ENCODE data around the gene PSMD4.

Gene PSMD4

GRCh38 chr1:151292207-151293030 lies 37.9 kb downstream of the PSMD4 start:
- DNase-seq (ENCODE audit: low spot score): no peak
- TF ChIP-seq CTCF (IDR thresholded peaks at IDR 0.05; ENCODE audit: borderline replicate concordance, control extremely low read depth, extremely low read depth, insufficient read depth, missing control alignments): no peak
- in situ Hi-C loops (cut with MboI; ENCODE audit: low sequenced_read_pairs, unreplicated experiment): no loop called here

GRCh38 chr1:151293093-151293492 lies 38.6 kb downstream of the PSMD4 start:
- no peak for TF ChIP-seq CTCF (IDR thresholded peaks at IDR 0.05; ENCODE audit: borderline replicate concordance, control extremely low read depth, extremely low read depth, insufficient read depth, missing control alignments)
- no peak for DNase-seq (ENCODE audit: low spot score)
- in situ Hi-C loops (cut with MboI; ENCODE audit: low sequenced_read_pairs, unreplicated experiment): no loop called here

GRCh38 chr1:151294742-151295462 lies 40.4 kb downstream of the PSMD4 start:
- TF ChIP-seq CTCF (IDR thresholded peaks at IDR 0.05; ENCODE audit: borderline replicate concordance, control extremely low read depth, extremely low read depth, insufficient read depth, missing control alignments): no peak
- in situ Hi-C loops (cut with MboI; ENCODE audit: low sequenced_read_pairs, unreplicated experiment): no loop called here
- no peak for DNase-seq (ENCODE audit: low spot score)

- in situ Hi-C loops (cut with MboI; ENCODE audit: low sequenced_read_pairs, unreplicated experiment): no loop called here
- TF ChIP-seq CTCF (IDR thresholded peaks at IDR 0.05; ENCODE audit: borderline replicate concordance, control extremely low read depth, extremely low read depth, insufficient read depth, missing control alignments): no peak
- no peak for DNase-seq (ENCODE audit: low spot score)
Observed at GRCh38 chr1:151309811-151310323, 55.3 kb downstream of the PSMD4 start.

GRCh38 chr1:151311011-151311410 lies 56.5 kb downstream of the PSMD4 start:
- no peak for TF ChIP-seq CTCF (IDR thresholded peaks at IDR 0.05; ENCODE audit: borderline replicate concordance, control extremely low read depth, extremely low read depth, insufficient read depth, missing control alignments)
- in situ Hi-C loops (cut with MboI; ENCODE audit: low sequenced_read_pairs, unreplicated experiment): no loop called here
- DNase-seq (ENCODE audit: low spot score): no peak

- no peak for TF ChIP-seq CTCF (IDR thresholded peaks at IDR 0.05; ENCODE audit: borderline replicate concordance, control extremely low read depth, extremely low read depth, insufficient read depth, missing control alignments)
- in situ Hi-C loops (cut with MboI; ENCODE audit: low sequenced_read_pairs, unreplicated experiment): no loop called here
Observed at GRCh38 chr1:151311589-151312331, 57.2 kb downstream of the PSMD4 start.

More at GRCh38 chr1:151311589-151312331, 57.2 kb downstream of the PSMD4 start:
- no peak for DNase-seq (ENCODE audit: low spot score)

Measured in GM13976 (cell line).